Activated T-helper 17 cell treated with anti-CD3 and anti-CD28 coated beads, Interleukin-2, amount 50 U/mL, for 72 hours (primary cell): Measurements from ENCODE around the gene TUB. TPM values are rescaled to one million over a fixed set of nuclear protein-coding genes. Genes with fewer than 3 reads are reported as not detected.

Source experiments
- ATAC-seq: fragments of 150-1000 bp; cut with Tn5 transposase; replicated peaks from 2 replicates; pipeline ENCODE4 v1.10.0; 2021; ENCODE audit warnings: mild to moderate bottlenecking, moderate library complexity
- H3K27ac Mint-ChIP-seq: one replicate; pipeline ENCODE4 v1.8.0; 2022; ENCODE audit warnings: mixed read lengths
- H3K27me3 Mint-ChIP-seq: one replicate; pipeline ENCODE4 v1.8.0; 2022; ENCODE audit warnings: mixed read lengths
- H3K36me3 Mint-ChIP-seq: one replicate; pipeline ENCODE4 v1.8.0; 2022; ENCODE audit warnings: low read depth, mild to moderate bottlenecking, mixed read lengths
- H3K4me1 Mint-ChIP-seq: one replicate; pipeline ENCODE4 v1.8.0; 2022; ENCODE audit warnings: mixed read lengths
- H3K4me3 Mint-ChIP-seq: one replicate; pipeline ENCODE4 v1.8.0; 2022; ENCODE audit warnings: mild to moderate bottlenecking, mixed read lengths
- H3K9me3 Mint-ChIP-seq: one replicate; pipeline ENCODE4 v1.8.0; 2022; ENCODE audit warnings: mixed read lengths
- total RNA-seq, 2 donors: library from RNA; stranded (reverse); gene quantifications; one replicate each; pipeline ENCODE4 v1.2.3, GENCODE V29; 2022

TUB gene
- total RNA-seq, 2 donors from 2014 or later, result 0.28 to 0.50 TPM

- H3K4me3 Mint-ChIP-seq, result no peak overlapping the region
- no peak overlapping the region for H3K27ac Mint-ChIP-seq
- ATAC-seq, result no peak
- no peaks in the 10 kb centered on the region for H3K9me3 Mint-ChIP-seq
- H3K4me1 Mint-ChIP-seq, result no peaks in the 10 kb centered on the region
- peaks cover 9% of the 10 kb centered on the region for H3K27me3 Mint-ChIP-seq
- no peaks in the 10 kb centered on the region for H3K36me3 Mint-ChIP-seq
Measured at GRCh38 chr11:8069771-8070170, 11.2 kb upstream of the TUB start.

GRCh38 chr11:8070417-8071115 is 10.4 kb upstream of the TUB start:
- Mint-ChIP-seq H3K9me3 (no peaks in the 10 kb centered on the region), H3K27ac (no peak overlapping the region), H3K36me3 (no peaks in the 10 kb centered on the region), H3K4me3 (no peak overlapping the region), H3K27me3 (peaks cover 9% of the 10 kb centered on the region), H3K4me1 (peaks cover 5% of the 10 kb centered on the region)
- ATAC-seq, result no peak

- Mint-ChIP-seq H3K36me3 (no peaks in the 10 kb centered on the region), H3K4me3 (no peak overlapping the region), H3K9me3 (no peaks in the 10 kb centered on the region), H3K27ac (no peak overlapping the region), H3K4me1 (peaks cover 5% of the 10 kb centered on the region), H3K27me3 (peaks cover 9% of the 10 kb centered on the region)
- no peak for ATAC-seq
Measured at GRCh38 chr11:8071616-8072581, 9.1 kb upstream of the TUB start.

GRCh38 chr11:8075119-8075726 is 5.8 kb upstream of the TUB start:
- Mint-ChIP-seq H3K4me1 (peaks cover 5% of the 10 kb centered on the region), H3K9me3 (no peaks in the 10 kb centered on the region), H3K27ac (no peak overlapping the region), H3K4me3 (no peak overlapping the region), H3K27me3 (peaks cover 4% of the 10 kb centered on the region), H3K36me3 (no peaks in the 10 kb centered on the region)
- peak; percentile 49 for ATAC-seq

DNA sequence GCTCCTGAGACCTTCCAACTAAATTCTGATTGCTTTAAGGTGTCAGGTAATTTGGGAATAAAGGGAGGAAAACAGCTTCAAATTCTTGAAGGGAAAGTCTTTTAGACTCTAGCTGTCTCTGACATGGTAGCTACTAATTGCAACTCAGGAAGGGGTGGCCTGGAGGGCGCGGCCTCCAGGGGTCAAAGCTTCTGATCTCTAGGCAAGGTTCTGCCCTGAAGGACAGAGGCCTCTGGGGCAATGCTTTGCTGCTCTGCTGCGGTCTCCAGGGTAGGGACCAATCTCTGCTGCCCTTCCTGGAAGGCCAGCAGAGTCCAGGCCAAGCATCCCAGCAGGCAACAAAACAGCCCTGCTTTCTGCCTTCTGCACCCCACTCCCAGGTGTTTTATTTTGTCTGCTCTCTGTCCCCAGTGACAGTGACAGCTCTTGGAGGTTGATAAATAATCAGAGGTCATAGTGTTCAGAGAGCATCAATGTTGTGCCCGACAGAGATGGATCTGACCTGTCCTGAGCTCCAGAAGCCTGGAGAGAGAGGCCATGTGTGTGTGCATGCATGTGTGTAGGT is 1.8 kb upstream of the TUB start:
- peaks cover 5% of the 10 kb centered on the region for H3K4me1 Mint-ChIP-seq
- no peak overlapping the region for H3K27ac Mint-ChIP-seq
- no peaks in the 10 kb centered on the region for H3K36me3 Mint-ChIP-seq
- peaks cover 23% of the 10 kb centered on the region for H3K27me3 Mint-ChIP-seq
- H3K4me3 Mint-ChIP-seq, result no peak overlapping the region
- no peak for ATAC-seq
- no peaks in the 10 kb centered on the region for H3K9me3 Mint-ChIP-seq

DNA sequence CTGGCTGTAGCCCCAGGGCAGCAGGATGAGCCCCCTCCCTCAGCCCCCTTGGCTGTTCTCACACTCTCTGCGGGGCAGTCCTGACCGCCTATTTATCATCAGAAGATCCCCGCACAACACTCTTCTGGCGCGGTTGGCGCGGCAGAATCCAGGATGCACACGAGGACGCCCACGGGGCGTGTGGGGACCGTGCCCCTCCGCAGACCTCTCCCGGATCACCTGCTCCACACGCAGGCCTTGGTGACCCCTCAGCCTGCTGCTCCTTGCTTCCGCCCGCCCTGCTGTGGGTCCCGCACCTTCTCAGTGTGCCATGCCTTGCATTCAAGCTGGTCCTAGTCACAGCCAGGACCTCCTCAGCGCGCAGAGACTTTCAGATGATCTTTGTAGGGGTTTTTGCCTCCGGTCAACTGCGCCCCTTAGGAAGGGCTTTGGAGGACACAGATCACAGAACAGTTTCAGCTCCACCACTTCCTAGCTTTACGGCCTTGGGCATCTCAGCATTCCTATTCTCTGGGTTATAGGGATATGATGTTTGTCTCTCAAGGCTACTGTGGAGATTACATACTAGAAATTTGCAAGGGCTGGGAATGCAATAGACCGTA is 841 bp upstream of the TUB start:
- no peaks in the 10 kb centered on the region for H3K36me3 Mint-ChIP-seq
- H3K27ac Mint-ChIP-seq, result no peak overlapping the region
- peaks cover 30% of the 10 kb centered on the region for H3K27me3 Mint-ChIP-seq
- H3K9me3 Mint-ChIP-seq, result no peaks in the 10 kb centered on the region
- no peak for ATAC-seq
- peaks cover 2% of the 10 kb centered on the region for H3K4me1 Mint-ChIP-seq
- peak overlapping the region; percentile 65 for H3K4me3 Mint-ChIP-seq

DNA sequence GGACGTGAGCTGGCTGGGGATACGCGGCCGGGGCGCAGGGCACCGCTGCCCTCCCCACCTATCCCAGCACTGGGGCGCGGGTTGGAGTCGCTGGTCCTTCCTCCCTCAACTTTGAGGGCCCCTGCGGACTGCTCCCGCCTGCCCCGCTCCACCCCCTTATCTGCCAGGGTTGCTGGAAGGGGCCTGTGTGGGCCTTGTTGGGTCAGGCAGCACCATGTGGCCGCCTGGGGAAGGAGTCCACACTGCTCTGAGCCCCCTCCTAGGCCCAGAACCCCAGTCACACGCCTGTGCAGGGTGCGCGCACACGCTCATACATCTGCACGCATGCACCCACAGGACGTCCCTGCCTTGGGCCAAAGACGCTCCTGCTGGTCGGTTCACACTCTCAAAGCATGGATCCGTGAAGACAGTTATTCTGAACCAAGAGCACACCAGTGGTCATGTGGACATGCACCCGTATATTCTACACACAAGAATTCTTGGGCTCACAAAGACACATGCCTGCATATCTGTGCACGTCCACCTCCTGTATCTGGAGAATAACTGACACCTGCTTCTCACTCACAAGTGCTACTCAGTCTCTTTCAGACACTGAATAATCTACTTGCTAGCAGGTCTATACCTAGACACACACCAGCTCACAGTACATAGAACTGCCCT is 710 bp downstream of the TUB start:
- no peak overlapping the region for H3K27ac Mint-ChIP-seq
- no peak for ATAC-seq
- no peaks in the 10 kb centered on the region for H3K36me3 Mint-ChIP-seq
- peaks cover 41% of the 10 kb centered on the region for H3K27me3 Mint-ChIP-seq
- no peaks in the 10 kb centered on the region for H3K4me1 Mint-ChIP-seq
- H3K4me3 Mint-ChIP-seq, result peak overlapping the region; percentile 59
- no peaks in the 10 kb centered on the region for H3K9me3 Mint-ChIP-seq

GRCh38 chr11:8082391-8083087 is 1.5 kb downstream of the TUB start:
- Mint-ChIP-seq H3K27me3 (peaks cover 41% of the 10 kb centered on the region), H3K4me1 (no peaks in the 10 kb centered on the region), H3K9me3 (no peaks in the 10 kb centered on the region), H3K36me3 (no peaks in the 10 kb centered on the region), H3K27ac (no peak overlapping the region), H3K4me3 (peak overlapping the region; percentile 59)
- no peak for ATAC-seq

DNA sequence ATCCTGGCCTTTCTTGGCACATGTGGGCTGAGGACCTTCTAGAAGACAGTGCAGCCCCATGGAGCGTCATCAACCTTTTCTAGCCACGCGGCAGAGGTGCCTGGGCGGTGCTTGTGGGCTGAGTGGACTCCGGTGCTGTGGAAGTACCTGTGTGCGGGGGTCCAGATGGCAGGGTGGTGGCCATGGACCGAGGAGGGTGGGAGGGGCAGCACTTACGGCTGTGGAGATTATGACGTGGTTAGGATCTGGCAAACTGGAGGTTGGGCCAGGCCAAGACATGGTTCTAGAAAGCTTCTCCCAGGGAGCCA is 2.0 kb downstream of the TUB start:
- ATAC-seq, result no peak
- no peak overlapping the region for H3K27ac Mint-ChIP-seq
- peaks cover 41% of the 10 kb centered on the region for H3K27me3 Mint-ChIP-seq
- H3K4me3 Mint-ChIP-seq, result no peak overlapping the region
- H3K36me3 Mint-ChIP-seq, result no peaks in the 10 kb centered on the region
- H3K4me1 Mint-ChIP-seq, result no peaks in the 10 kb centered on the region
- no peaks in the 10 kb centered on the region for H3K9me3 Mint-ChIP-seq

DNA sequence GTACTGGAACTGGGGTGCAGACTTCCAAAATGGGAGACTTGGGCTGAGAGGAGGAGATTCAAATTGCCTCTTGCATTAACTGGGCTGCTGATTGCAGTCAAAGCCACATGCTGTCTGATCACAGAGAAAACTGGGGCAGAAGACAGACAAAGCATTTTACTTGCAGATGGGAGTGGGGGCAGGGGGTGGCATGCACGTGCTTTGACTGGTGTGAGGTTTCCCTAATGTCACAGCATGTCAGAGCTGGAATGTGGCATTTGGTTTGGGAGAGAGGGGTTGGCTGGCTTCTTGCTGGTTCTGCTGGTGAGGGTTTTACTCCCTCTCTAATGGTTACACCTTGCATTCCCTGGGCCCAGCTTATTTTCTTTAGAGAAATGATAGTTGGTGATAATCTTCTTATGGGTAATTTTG is 2.9 kb downstream of the TUB start:
- ATAC-seq, result no peak
- no peak overlapping the region for H3K4me3 Mint-ChIP-seq
- no peak overlapping the region for H3K27ac Mint-ChIP-seq
- peaks cover 41% of the 10 kb centered on the region for H3K27me3 Mint-ChIP-seq
- H3K36me3 Mint-ChIP-seq, result no peaks in the 10 kb centered on the region
- H3K9me3 Mint-ChIP-seq, result no peaks in the 10 kb centered on the region
- H3K4me1 Mint-ChIP-seq, result no peaks in the 10 kb centered on the region

DNA sequence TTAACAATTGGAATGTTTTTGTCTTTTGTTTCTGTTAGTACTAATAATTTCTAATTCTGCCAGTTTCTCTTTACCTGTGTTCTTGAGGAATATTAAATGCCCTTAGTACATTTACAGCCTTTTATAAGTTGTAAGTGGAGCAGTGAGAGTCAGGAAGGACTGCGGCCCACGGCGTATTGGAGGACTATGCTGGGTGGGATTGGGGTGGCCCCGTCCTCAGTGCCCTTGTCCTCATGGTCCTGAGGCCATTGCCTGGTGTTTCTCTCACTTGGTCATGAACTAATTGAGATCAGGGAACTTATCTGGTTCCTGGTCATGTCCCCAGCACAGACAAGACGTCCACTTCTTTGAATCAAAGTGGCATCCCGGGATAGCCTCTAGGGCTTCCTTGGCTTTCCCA is 3.3 kb downstream of the TUB start:
- H3K9me3 Mint-ChIP-seq, result no peaks in the 10 kb centered on the region
- H3K27ac Mint-ChIP-seq, result no peak overlapping the region
- H3K36me3 Mint-ChIP-seq, result no peaks in the 10 kb centered on the region
- peaks cover 41% of the 10 kb centered on the region for H3K27me3 Mint-ChIP-seq
- no peak for ATAC-seq
- no peak overlapping the region for H3K4me3 Mint-ChIP-seq
- no peaks in the 10 kb centered on the region for H3K4me1 Mint-ChIP-seq

DNA sequence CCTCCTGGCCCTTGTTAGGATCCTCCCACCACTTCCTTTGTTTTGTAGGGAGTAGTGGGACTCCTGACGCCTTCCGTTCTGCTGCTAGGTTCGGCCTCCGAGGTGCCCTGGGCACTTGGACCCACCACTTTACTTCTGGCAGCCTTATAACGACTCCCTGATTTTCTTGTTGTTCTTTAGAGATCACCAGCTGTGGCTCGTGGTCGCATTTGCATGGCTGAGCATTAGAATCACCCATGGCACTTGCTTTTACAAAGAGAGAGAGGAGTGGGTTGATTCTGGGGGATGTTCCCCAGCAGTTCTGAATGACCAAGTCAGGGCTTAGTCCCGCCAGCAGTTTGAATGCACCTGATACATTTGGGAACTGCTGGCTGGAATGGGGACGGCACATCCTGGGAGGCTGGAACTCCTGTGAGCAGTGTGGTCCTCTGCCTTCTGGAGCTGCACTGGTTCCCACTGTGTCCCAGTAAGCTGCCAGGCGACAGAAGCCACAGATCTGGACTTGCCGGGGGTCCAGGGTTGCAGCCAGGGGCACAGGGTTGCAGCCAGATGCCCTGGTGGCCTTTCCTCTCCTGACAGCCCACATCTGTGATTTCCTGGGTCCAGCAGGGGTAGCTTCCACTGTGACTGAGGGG is 4.1 kb downstream of the TUB start:
- Mint-ChIP-seq H3K4me3 (no peak overlapping the region), H3K27ac (no peak overlapping the region), H3K27me3 (peaks cover 41% of the 10 kb centered on the region), H3K36me3 (no peaks in the 10 kb centered on the region), H3K9me3 (no peaks in the 10 kb centered on the region), H3K4me1 (no peaks in the 10 kb centered on the region)
- ATAC-seq, result no peak

DNA sequence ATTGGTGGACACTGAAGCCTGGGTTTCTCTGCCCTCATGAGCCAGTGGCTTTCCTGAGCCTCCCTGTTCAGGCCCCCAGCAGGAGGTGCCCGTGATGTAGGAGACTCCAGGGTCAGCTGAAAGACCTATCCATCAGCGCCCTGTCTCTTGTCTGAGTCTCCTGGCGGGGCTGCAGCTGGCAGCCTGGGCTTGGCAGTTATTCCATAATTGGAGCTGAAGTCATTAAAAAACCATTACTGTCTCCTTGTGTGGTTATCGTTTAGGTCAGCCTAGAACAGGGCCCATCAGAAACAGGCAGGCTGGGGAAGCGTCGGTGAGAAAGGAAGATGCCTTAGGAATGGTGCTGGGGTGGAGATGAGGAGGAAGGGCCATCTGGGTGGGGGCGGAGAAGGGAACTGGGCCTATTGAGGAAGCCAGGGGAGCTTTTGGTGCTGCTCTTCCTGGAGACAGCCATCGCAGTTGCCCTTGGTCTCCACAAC is 5.0 kb downstream of the TUB start:
- H3K4me1 Mint-ChIP-seq, result no peaks in the 10 kb centered on the region
- no peaks in the 10 kb centered on the region for H3K9me3 Mint-ChIP-seq
- ATAC-seq, result no peak
- H3K36me3 Mint-ChIP-seq, result no peaks in the 10 kb centered on the region
- no peak overlapping the region for H3K4me3 Mint-ChIP-seq
- no peak overlapping the region for H3K27ac Mint-ChIP-seq
- peaks cover 38% of the 10 kb centered on the region for H3K27me3 Mint-ChIP-seq
